ENCODE data around the gene OR51B6. TPM values are rescaled to one million over a fixed set of nuclear protein-coding genes. Genes with fewer than 3 reads are reported as not detected.

OR51B6 gene, protein sequence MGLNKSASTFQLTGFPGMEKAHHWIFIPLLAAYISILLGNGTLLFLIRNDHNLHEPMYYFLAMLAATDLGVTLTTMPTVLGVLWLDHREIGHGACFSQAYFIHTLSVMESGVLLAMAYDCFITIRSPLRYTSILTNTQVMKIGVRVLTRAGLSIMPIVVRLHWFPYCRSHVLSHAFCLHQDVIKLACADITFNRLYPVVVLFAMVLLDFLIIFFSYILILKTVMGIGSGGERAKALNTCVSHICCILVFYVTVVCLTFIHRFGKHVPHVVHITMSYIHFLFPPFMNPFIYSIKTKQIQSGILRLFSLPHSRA
- total RNA-seq (2013), result not detected
- not detected for polyA plus RNA-seq
- not detected in 2 replicates for polyA minus RNA-seq
- total RNA-seq, result 0 to 0.23 (median 0) reads per million in 11 experiments

DNA sequence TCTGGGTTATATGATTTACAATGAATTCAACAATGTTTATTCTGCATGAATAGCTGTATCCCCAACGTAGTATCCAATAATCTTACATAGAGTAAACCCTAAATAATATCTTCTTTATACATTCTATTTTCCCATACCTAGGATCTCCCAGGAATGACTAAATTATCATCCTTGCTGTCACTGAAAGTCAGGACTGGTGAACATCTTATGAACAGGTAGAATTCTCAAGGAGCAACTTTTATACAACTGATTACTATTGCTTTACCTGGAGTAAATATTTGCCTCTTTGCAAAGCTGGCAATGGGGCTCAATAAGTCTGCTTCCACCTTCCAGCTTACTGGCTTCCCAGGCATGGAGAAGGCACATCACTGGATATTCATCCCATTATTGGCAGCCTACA lies at the start of gene OR51B6:
Gene OR51B6 (plus strand): TSS at position 301 of the 400 bp plus-strand sequence. CDS start 0 bp downstream, at position 301.
- Mint-ChIP-seq H3K36me3 (no peaks in the 10 kb centered on the region), H3K4me3 (no peak within 1 kb of the TSS), H3K27me3 (ENCODE audit: low read depth in 3 of 3) (peaks cover 0 to 5% (median 0%) of the 10 kb centered on the region in 3 donors), H3K4me1 (no peaks in the 10 kb centered on the region), H3K9me3 (peaks cover 0 to 16% (median 0%) of the 10 kb centered on the region in 7 donors), H3K27ac (no peak within 1 kb of the TSS)
- Histone ChIP-seq H3K9me3 (replicated peaks in 1 of 2; ENCODE audit: control insufficient read depth in 1 of 2, insufficient read depth in 1 of 2, low read length in 2 of 2) (no peaks in the 10 kb centered on the region), H3K4me2 (replicated peaks; ENCODE audit: extremely low read depth, low read length, poor library complexity, severe bottlenecking) (no peak within 1 kb of the TSS), H3K27me3 (ENCODE audit: control insufficient read depth in 2 of 2, insufficient read depth in 2 of 2, low read length in 2 of 2) (no peaks in the 10 kb centered on the region), H3K27ac (ENCODE audit: low read depth in 1 of 2, low read length in 2 of 2) (no peak within 1 kb of the TSS), H3K9ac (ENCODE audit: insufficient read depth, low read length, poor library complexity, severe bottlenecking) (no peak within 1 kb of the TSS), H3K36me3 (replicated peaks in 1 of 2; ENCODE audit: control insufficient read depth in 1 of 2, insufficient read depth in 2 of 2, low read length in 2 of 2) (no peaks in the 10 kb centered on the region), H3K4me3 (replicated peaks in 1 of 3; ENCODE audit: low read depth in 2 of 3, low read length in 3 of 3) (no peak within 1 kb of the TSS), H4K20me1 (ENCODE audit: insufficient read depth, low read length) (no peaks in the 10 kb centered on the region), H3K4me1 (ENCODE audit: control insufficient read depth in 1 of 2, insufficient read depth in 2 of 2, low read length in 2 of 2) (no peaks in the 10 kb centered on the region), H2AFZ (ENCODE audit: insufficient read depth, low read depth, low read length, poor library complexity, severe bottlenecking) (no peak within 1 kb of the TSS), H3K79me2 (ENCODE audit: insufficient read depth, low read length) (no peaks in the 10 kb centered on the region)
- no peak for DNase-seq
- intact Hi-C loops (cut with micrococcal nuclease), result no loop called here
- TF ChIP-seq, protein P1, sequence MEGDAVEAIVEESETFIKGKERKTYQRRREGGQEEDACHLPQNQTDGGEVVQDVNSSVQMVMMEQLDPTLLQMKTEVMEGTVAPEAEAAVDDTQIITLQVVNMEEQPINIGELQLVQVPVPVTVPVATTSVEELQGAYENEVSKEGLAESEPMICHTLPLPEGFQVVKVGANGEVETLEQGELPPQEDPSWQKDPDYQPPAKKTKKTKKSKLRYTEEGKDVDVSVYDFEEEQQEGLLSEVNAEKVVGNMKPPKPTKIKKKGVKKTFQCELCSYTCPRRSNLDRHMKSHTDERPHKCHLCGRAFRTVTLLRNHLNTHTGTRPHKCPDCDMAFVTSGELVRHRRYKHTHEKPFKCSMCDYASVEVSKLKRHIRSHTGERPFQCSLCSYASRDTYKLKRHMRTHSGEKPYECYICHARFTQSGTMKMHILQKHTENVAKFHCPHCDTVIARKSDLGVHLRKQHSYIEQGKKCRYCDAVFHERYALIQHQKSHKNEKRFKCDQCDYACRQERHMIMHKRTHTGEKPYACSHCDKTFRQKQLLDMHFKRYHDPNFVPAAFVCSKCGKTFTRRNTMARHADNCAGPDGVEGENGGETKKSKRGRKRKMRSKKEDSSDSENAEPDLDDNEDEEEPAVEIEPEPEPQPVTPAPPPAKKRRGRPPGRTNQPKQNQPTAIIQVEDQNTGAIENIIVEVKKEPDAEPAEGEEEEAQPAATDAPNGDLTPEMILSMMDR (IDR thresholded peaks at IDR 0.05), result no peak
- no CpG with 5 or more reads among the region's 1 CpG for WGBS (ENCODE audit: insufficient coverage)

DNA sequence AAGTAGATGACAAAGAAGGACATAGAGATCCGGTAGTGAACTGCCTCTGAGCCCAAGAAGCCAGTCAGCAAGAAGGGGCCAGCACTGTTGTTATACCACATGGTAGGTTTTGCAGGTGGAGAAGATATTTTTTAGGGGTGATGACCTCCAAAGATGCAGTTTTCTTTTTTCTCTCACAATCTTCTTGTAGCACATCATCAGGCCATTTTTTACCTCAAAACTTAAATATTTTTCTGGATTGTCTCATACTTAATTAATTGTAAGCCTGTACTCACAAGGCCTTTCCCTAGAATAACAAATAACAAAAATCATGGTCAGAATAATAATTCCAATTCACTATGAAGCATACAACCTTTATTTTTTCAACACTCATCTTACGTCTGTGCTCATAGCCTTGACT lies 49.5 kb upstream of the OR51B6 start, which contains the start of gene OR51B4:
Gene OR51B4 (minus strand): TSS at position 101 of the 400 bp plus-strand sequence. CDS start 0 bp downstream, at position 101.
- Histone ChIP-seq H3K4me3 (replicated peaks in 1 of 3; ENCODE audit: low read depth in 2 of 3, low read length in 3 of 3) (no peak within 1 kb of the TSS), H3K9me3 (replicated peaks in 1 of 2; ENCODE audit: control insufficient read depth in 1 of 2, insufficient read depth in 1 of 2, low read length in 2 of 2) (no peaks in the 10 kb centered on the region), H3K79me2 (ENCODE audit: insufficient read depth, low read length) (no peaks in the 10 kb centered on the region), H3K4me1 (ENCODE audit: control insufficient read depth in 1 of 2, insufficient read depth in 2 of 2, low read length in 2 of 2) (no peaks in the 10 kb centered on the region), H3K27ac (ENCODE audit: low read depth in 1 of 2, low read length in 2 of 2) (no peak within 1 kb of the TSS), H4K20me1 (ENCODE audit: insufficient read depth, low read length) (no peaks in the 10 kb centered on the region), H3K9ac (ENCODE audit: insufficient read depth, low read length, poor library complexity, severe bottlenecking) (no peak within 1 kb of the TSS), H2AFZ (ENCODE audit: insufficient read depth, low read depth, low read length, poor library complexity, severe bottlenecking) (no peak within 1 kb of the TSS), H3K27me3 (ENCODE audit: control insufficient read depth in 2 of 2, insufficient read depth in 2 of 2, low read length in 2 of 2) (no peaks in the 10 kb centered on the region), H3K4me2 (replicated peaks; ENCODE audit: extremely low read depth, low read length, poor library complexity, severe bottlenecking) (no peak within 1 kb of the TSS), H3K36me3 (replicated peaks in 1 of 2; ENCODE audit: control insufficient read depth in 1 of 2, insufficient read depth in 2 of 2, low read length in 2 of 2) (no peaks in the 10 kb centered on the region)
- TF ChIP-seq, protein P1 (IDR thresholded peaks at IDR 0.05), result no peak
- DNase-seq, result no peak
- H3K4me1 Mint-ChIP-seq, result no peaks in the 10 kb centered on the region
- intact Hi-C loops (cut with micrococcal nuclease), result no loop called here
- WGBS (ENCODE audit: insufficient coverage), result 100% methylated on average over 1 of the region's 2 CpGs
- H3K27me3 Mint-ChIP-seq (ENCODE audit: low read depth in 3 of 3), result peaks cover 0 to 7% (median 0%) of the 10 kb centered on the region in 3 donors
- H3K9me3 Mint-ChIP-seq, result peaks cover 0 to 4% (median 0%) of the 10 kb centered on the region in 7 donors
- no peak within 1 kb of the TSS for H3K4me3 Mint-ChIP-seq
- no peak within 1 kb of the TSS for H3K27ac Mint-ChIP-seq
- no peaks in the 10 kb centered on the region for H3K36me3 Mint-ChIP-seq

Measured in CD14-positive monocyte (primary cell).